Measurements from ENCODE around the gene COLGALT1.

The COLGALT1 gene

DNA sequence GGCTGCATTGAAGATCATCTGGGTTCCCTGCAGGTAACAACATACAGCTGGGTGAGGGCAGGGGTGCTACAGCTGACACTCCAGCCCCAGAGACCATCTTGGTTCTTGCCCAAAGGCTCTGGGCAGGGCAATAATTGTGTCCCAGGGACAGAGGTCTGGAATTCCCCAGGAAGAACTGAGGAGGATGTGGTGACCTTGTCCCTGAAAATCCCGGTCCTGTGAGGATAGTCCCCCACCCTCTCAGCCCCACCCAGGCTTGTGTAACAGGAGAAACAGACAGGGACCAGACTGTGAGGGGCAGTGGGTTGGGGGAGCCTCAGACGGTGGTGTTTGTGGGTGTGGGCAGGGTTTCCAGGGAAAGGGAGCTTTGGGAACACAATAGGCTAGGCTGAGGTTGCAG lies 63.5 kb downstream of the COLGALT1 start:
- DNase-seq (ENCODE audit: low read depth in 1 of 2, low spot score in 1 of 2) = no peak

DNA sequence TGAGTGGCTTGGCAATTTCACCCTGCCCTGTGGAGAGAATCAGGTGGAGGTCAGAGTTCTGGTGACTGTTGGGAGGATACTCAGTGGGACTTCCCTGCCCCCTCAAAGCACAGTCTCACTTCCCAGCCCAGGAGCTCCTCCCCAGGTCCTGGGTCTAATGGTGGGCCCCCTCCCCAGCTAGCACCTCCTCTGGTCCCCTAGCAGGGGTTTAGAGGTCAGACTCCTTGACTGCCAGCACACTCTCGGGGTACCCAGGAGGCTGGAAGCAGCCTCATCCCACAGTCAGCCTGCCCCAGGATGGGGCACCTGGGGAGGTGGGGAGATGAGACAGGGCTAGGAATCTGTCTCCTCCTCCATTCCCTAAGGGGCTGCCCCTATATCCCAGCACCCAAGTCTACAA lies 65.2 kb downstream of the COLGALT1 start:
- DNase-seq (ENCODE audit: low read depth in 1 of 2, low spot score in 1 of 2) = no peak

DNA sequence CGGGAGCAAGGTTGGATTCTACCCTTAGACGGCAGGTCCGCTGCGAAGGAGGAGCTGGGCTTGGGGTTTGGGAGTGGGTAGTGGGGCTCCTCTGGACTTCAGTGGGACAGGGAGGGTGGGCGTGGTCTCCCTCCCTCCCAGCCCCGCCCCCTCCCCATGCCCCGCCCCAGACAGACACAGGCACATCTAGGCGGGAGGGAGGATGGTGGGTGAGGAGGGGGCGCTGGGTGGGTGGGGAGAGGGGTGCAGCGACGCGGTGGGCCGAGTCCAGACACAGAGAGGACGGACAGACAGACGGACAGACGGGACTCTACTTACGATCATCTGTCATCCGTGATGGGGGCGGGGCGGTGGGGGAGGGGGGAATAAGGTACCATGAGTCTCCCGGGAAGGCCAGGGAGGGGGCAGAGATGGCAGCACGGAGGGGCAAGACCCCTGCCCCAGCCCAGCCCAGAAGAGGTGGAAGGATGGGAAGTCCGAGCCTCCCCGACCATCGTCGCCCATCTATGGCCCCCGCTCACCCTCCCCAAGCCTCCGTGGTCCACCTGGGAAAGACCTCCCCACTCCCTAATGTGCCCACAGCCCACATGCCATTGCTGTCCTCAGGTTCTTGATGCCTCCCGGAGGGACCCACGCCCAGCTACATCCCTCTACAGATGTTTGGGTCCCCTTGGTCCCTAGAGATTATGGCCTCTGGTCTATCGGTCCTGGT lies 67.9 kb downstream of the COLGALT1 start:
- DNase-seq (ENCODE audit: low read depth in 1 of 2, low spot score in 1 of 2) = no peak

DNA sequence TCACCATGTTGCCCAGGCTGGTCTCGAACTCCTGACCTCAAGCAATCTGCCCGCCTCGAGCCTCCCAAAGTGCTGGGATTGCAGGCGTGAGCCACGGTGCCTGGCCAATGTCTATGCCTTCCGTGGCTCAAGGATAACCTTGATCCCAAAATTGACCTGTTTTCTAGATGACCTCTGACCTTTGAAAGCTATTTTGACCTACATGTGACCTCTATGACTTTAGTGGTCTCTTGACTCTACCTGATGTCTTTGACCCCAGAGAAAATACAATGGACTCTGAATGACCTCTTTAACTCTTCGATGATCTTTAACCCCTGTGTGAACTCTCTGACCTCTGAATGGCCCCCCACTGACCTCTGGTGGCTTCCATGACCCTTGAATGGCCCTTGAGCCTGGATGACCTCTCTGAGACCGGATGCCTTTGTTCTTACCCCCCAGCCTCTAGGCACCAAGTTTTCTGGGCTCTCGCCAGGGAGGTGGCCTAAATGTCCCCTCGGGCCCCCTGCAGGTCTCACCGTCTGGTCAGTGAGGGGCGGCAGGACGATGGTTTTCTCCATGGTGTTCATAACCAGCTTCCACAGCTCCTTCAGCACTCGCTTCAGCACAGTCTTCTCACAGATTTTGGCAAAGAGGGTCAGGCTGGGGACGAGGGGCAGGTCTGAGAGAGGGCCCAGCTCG lies 69.0 kb downstream of the COLGALT1 start:
- DNase-seq (ENCODE audit: low read depth in 1 of 2, low spot score in 1 of 2) = no peak

DNA sequence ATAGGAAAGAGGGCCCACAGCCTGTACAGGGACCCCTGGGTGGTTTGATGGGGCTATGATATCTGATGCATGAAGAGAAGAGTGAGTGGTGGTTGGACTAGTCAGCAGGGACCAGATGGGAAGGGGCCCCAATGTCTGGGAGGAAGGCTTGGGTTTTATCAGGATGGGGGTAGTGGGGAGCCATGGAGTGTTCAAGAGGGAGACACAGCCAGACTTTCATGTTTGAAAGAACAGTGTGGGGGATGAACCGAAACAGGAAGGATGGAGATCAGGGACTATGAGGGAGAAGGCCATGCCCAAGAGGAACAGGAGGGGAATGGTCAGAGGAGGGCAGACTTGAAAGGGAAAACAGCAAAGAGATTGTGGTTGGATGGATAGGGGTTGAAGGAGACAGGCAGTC lies 69.6 kb downstream of the COLGALT1 start:
- DNase-seq (ENCODE audit: low read depth in 1 of 2, low spot score in 1 of 2) = no peak

DNA sequence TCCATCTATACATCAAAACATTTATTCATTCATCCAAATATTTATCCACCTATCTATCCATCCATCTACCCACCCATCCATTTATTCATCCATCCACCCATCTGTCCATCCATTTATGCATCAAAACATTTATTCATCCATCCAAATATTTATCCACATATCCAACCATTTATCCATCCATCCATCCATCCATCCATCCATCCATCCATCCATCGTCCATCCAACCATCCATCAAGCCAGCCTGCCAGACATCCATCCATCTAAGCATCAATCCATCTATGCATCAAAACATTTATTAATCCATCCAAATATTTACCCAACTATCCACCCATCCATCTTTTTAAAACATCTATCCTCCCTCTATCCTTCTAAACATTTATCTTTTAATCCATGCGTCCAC lies 70.5 kb downstream of the COLGALT1 start:
- DNase-seq (ENCODE audit: low read depth in 1 of 2, low spot score in 1 of 2) = no peak

DNA sequence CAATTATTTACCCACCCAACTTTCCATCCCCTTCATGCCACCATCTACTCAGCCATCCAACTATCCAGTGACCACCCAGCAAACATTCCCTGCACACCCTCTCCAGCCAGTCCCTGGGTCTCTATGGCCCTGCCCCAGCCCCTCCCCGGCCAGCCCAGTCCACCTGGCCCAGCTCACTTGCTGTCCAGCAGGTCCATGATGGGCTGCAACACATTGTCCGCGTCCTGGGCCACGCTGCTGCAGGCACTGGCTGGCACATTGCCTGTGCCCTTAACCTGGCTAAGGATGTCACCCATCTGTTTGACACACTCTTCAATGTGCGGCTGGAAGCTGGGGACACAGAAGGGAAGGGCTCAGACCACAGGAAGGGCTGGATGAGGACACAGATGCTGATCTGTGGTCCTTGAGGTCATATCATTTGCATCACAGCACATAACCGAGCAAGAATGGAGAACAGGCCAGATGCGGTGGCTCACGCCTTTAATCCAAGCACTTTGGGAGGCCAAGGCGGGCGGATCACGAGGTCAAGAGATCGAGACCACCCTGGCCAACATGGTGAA lies 71.1 kb downstream of the COLGALT1 start:
- no peak for DNase-seq (ENCODE audit: low read depth in 1 of 2, low spot score in 1 of 2)

DNA sequence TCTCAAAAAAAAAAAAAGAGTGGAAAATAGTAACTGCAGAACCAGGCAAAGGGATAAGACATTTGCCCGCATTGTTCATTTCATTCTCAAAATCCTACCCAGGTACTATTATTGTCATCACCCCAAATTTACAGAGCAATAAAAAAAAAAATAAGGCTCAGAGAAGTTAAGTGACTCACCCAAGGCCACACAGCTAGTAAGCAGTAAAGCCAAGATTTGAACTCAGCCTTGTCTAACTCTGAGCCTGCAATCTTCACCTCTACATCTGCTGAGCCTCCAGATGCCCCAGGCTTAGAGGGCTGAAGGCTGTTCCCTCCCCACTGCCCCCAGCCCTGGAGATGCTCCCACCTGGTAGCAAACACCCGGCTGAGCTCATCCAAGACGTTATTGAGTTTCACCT lies 71.7 kb downstream of the COLGALT1 start:
- no peak for DNase-seq (ENCODE audit: low read depth in 1 of 2, low spot score in 1 of 2)

DNA sequence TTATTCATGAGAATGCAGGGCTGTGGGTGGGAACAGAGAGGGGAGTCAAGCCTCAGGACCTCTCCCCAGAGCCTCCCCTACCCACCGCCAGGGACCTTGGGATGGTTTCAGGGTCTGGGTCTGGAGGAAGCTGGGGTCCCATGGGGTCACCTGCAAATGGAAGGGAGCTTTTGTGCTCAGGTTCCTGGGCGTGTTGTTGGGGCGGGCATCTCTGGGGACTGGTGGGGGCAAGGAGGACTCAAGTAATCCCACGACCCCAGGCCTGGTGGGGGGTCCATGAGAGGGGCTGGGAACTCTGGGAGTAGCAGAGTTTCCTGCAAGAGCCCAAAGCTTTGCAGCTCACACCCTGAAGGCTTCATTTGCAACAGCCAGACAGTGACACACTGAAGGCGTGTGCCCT lies 72.5 kb downstream of the COLGALT1 start:
- DNase-seq (ENCODE audit: low read depth in 1 of 2, low spot score in 1 of 2) = no peak

DNA sequence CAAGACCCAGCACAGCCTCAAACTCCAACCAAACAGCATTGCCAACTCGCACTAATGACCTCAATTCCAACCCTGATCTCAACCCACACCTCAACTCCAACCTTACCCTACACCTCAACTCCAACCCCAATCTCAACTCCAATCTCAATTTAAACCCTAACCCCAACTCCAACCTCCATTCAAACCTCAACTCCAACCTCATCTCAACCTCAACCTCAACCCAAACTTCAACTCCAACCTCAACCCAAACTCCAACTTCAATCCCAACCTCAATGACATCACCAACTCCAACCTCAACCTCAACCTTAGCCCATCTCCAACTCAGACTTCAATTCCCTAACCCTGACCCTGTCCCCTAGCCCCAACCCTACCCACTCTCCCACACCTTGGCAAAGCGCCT lies 74.3 kb downstream of the COLGALT1 start:
- DNase-seq (ENCODE audit: low read depth in 1 of 2, low spot score in 1 of 2) = no peak

DNA sequence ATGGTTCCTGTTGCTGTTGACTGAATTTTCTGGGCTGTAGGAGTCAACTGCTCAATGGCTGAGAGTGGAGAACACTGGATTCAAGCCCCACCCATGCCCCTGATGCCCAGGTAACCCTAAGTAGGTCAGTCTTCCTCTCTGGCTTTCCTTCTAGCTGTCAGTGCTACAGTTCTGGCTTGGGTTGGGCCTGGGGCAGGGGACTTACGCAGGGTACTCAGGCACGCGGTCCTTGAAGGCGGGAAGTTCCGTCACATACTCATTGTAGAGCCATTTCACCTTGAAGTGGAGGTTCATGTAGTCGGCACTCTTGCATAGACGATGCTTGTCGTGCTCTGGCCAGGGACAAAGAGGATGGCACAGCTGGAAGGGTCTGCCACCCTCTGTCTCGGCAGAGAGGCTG lies 77.1 kb downstream of the COLGALT1 start:
- DNase-seq (ENCODE audit: low read depth in 1 of 2, low spot score in 1 of 2) = no peak
